Naive B cell (primary cell): ENCODE measurements around the gene RTN4RL1. TPM values are rescaled to one million over a fixed set of nuclear protein-coding genes. Genes with fewer than 3 reads are reported as not detected.

ENCODE experiments used
- ATAC-seq, 2 donors: fragments of 150-1000 bp; cut with Tn5 transposase; 2 replicates each; pipeline ENCODE4 v1.10.0; 2021; ENCODE audit warnings: low read depth in 2 of 2, mild to moderate bottlenecking in 2 of 2, moderate library complexity in 2 of 2
- DNase-seq: peaks from one replicate; pipeline ENCODE4 v3.0.0; 2022
- H3K27ac Mint-ChIP-seq, 6 donors: one replicate each; pipeline ENCODE4 v1.8.0; 2020 to 2022; ENCODE audit warnings: mild to moderate bottlenecking in 6 of 6, mixed read lengths in 6 of 6, moderate library complexity in 5 of 6, inconsistent platforms in 2 of 6
- H3K27me3 Mint-ChIP-seq, 3 donors: one replicate each; pipeline ENCODE4 v1.8.0; 2021 to 2022; ENCODE audit warnings: mixed read lengths in 3 of 3, mild to moderate bottlenecking in 1 of 3
- H3K36me3 Mint-ChIP-seq, 2 donors: one replicate each; pipeline ENCODE4 v1.8.0; 2020 to 2022; ENCODE audit warnings: mixed read lengths in 2 of 2, inconsistent platforms in 1 of 2, mild to moderate bottlenecking in 1 of 2
- H3K4me1 Mint-ChIP-seq, 3 donors: one replicate each; pipeline ENCODE4 v1.8.0; 2020 to 2022; ENCODE audit warnings: mixed read lengths in 3 of 3, inconsistent platforms in 1 of 3, mild to moderate bottlenecking in 1 of 3, moderate library complexity in 1 of 3
- H3K4me3 Mint-ChIP-seq, 8 donors: one replicate each; pipeline ENCODE4 v1.8.0; 2020 to 2022; ENCODE audit warnings: mild to moderate bottlenecking in 8 of 8, mixed read lengths in 8 of 8, moderate library complexity in 8 of 8, inconsistent platforms in 2 of 8
- H3K9me3 Mint-ChIP-seq, 7 donors: one replicate each; pipeline ENCODE4 v1.8.0; 2020 to 2022; ENCODE audit warnings: mixed read lengths in 7 of 7, mild to moderate bottlenecking in 5 of 7, inconsistent platforms in 2 of 7, moderate library complexity in 1 of 7
- polyA plus RNA-seq, 6 donors: library from polyadenylated mRNA; unstranded; fragments of 300-500 nt; fragmentation: Illumina TruSeq; gene quantifications; one replicate each; pipeline ENCODE4 v1.2.3, GENCODE V29; 2021; ENCODE audit warnings: low read depth in 6 of 6

Gene RTN4RL1
- polyA plus RNA-seq, 6 donors from 2014 or later = not detected

DNA sequence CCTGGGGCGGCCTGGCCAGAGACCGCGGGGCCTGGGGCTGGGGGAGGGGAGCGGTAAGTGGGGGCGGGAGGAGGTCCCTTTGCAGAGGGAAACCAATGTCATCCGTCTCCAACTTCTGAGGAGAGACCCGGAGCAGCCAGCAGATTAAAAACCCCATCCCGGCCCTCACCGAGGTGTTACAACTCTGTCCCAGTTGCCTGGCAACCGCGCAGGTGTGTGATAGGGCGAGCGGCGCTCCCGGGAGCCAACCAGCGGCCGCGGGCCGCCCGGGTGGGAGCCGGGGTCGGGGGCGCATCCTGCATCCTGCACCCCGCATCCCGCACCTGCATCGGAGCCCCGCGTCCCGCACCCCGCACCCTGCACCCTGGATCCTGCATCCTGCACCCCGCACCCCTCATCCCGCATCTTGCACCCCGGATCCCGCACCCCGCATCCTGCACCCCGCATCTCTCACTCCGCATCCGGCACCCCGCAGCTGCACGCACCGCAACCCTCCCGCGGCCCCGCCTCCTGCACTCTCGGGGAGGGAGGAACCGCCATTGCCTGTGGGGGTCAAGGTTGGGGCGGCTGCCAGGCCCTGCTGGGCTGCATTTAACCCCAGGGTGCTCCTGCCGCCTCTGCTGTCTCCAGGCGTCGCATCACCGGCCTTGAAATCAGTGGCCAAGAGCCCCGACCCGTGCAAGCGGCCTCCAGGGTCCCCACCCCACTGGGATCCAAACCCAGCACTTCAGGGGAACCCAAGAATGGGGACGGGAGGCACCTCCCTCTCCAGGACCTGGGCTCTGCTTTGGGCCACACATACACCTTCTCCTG lies 47.3 kb downstream of the RTN4RL1 start:
- Mint-ChIP-seq H3K27me3 (peaks cover 27 to 62% (median 36%) of the 10 kb centered on the region in 3 donors), H3K36me3 (no peaks in the 10 kb centered on the region), H3K4me3 (no peak overlapping the region), H3K9me3 (no peaks in the 10 kb centered on the region), H3K4me1 (no peaks in the 10 kb centered on the region), H3K27ac (no peak overlapping the region)
- no peak for ATAC-seq
- DNase-seq = no peak

DNA sequence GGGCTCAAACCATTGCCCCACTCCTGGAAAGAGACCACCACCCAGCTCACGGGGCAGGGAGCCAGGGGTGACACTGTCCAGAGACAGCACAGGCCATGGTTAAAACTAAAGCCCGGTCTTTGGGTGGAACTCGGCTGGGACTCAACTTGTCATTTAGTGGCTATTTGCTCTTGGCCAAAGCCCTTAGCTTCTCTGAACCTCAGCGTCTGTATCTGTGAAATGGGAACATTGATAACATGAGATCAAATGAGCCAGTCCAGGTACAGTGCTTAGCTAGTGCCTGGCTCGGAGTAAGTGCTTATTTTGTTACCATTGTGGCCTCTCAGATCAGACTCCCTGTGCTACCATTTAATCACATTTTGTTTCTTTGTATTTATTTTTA lies 48.5 kb downstream of the RTN4RL1 start:
- ATAC-seq = no peak
- Mint-ChIP-seq H3K27ac (no peak overlapping the region), H3K4me1 (peaks cover 0 to 5% (median 0%) of the 10 kb centered on the region in 3 donors)

GRCh38 chr17:1976000-1976682 lies 49.0 kb downstream of the RTN4RL1 start:
- peaks cover 33 to 60% (median 47%) of the 10 kb centered on the region in 3 donors for H3K27me3 Mint-ChIP-seq
- no peaks in the 10 kb centered on the region for H3K9me3 Mint-ChIP-seq

More for the DNA sequence above, 48.5 kb downstream of the RTN4RL1 start:
- Mint-ChIP-seq H3K27me3 (peaks cover 33 to 60% (median 44%) of the 10 kb centered on the region in 3 donors), H3K36me3 (no peaks in the 10 kb centered on the region), H3K9me3 (no peaks in the 10 kb centered on the region), H3K4me3 (no peak overlapping the region)
- DNase-seq = no peak

DNA sequence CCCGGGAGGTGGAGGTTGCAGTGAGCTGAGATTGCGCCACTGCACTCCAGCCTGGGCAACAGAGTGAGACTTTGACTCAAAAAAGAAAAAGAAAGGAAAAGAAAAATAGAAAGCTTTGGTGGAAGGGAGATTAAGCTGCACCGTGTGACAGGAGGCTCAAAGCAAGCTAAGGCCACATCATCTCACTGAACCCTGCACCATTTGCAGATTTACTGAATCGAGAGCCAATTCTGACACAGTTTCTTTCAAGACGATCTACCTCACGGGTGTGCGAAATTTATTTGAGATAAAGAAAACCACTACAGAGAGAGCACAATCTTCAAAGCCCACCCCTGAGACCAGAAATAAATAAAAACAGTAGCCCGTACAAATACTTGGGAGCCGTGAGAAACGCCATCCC lies 49.6 kb downstream of the RTN4RL1 start:
- Mint-ChIP-seq H3K4me1 (peaks cover 0 to 5% (median 0%) of the 10 kb centered on the region in 3 donors), H3K4me3 (no peak overlapping the region), H3K27ac (peak overlapping the region in 1 of 6 donors; percentile 51), H3K36me3 (peaks cover 0 to 5% of the 10 kb centered on the region in 2 donors), H3K9me3 (no peaks in the 10 kb centered on the region), H3K27me3 (peaks cover 33 to 65% (median 53%) of the 10 kb centered on the region in 3 donors)
- ATAC-seq (no peak), DNase-seq (no peak)

More at GRCh38 chr17:1976000-1976682, 49.0 kb downstream of the RTN4RL1 start:
- Mint-ChIP-seq H3K27ac (no peak overlapping the region), H3K4me1 (peaks cover 0 to 5% (median 0%) of the 10 kb centered on the region in 3 donors), H3K36me3 (peaks cover 0 to 2% of the 10 kb centered on the region in 2 donors), H3K4me3 (no peak overlapping the region)
- DNase-seq (no peak), ATAC-seq (no peak)

DNA sequence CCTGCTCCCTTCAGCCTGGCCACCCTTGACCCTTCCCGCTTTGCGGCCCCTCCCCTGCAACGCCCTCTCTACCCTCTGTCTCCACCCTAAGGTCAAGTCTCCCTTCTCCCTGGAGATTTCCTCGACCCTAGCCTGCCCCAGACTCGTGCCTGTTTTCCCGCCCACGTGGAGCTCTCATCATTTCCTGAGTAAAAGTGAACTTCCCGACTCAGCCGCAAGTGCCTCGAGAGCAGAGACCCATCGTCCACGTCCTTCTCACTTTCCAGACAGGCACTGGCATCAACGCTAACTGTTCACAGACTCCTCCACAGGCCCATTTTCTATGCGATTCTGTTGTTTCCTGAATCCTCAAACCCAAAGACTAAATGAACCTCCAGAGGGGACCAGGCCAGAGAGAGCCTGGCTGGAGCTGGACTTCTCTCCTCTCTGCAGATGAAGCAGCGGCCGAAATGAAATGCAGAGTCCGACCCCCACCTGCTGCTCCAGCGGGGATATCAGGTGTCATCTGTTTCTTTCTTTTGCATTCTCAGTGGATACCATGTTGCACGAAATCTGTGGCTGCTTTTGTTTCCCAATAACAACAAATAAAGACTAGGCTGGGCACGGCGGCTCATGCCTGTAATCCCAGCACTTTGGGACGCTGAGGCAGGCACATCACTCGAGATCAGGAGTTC lies 52.5 kb downstream of the RTN4RL1 start:
- Mint-ChIP-seq H3K4me1 (peaks cover 0 to 8% (median 0%) of the 10 kb centered on the region in 3 donors), H3K4me3 (no peak overlapping the region), H3K9me3 (peaks cover 0 to 4% (median 0%) of the 10 kb centered on the region in 7 donors), H3K36me3 (peaks cover 0 to 5% of the 10 kb centered on the region in 2 donors), H3K27ac (peak overlapping the region in 1 of 6 donors; percentile 64), H3K27me3 (peaks cover 35 to 80% (median 73%) of the 10 kb centered on the region in 3 donors)
- ATAC-seq = no peak
- DNase-seq = no peak

DNA sequence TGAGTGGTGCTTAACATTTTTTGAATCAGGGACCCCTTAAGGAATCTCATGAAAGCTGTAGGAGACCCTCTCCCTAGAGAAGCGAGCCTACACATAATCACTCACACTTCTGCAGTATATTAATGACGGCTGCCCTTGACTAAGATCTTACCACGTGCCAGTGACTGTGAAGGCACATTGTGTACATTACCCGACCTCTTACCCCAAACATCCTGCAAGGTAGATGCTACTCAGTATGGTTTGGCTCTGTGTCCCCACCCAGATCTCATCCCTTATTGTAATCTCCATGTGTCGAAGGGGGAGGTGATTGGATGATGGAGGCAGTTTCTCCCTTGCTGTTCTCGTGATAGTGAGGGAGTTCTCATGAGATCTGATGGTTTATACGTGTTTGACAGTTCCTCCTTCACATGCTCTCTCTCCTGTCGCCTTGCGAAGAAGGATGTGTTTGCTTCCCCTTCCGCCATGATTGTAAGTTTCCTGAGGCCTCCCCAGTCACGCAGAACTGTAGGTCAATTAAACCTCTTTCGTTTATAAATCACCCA lies 54.2 kb downstream of the RTN4RL1 start:
- Mint-ChIP-seq H3K4me3 (no peak overlapping the region), H3K27ac (no peak overlapping the region), H3K4me1 (peaks cover 0 to 8% (median 0%) of the 10 kb centered on the region in 3 donors), H3K36me3 (peaks cover 0 to 5% of the 10 kb centered on the region in 2 donors), H3K9me3 (peaks cover 0 to 4% (median 0%) of the 10 kb centered on the region in 7 donors), H3K27me3 (peaks cover 27 to 77% (median 74%) of the 10 kb centered on the region in 3 donors)
- DNase-seq = no peak
- no peak for ATAC-seq

DNA sequence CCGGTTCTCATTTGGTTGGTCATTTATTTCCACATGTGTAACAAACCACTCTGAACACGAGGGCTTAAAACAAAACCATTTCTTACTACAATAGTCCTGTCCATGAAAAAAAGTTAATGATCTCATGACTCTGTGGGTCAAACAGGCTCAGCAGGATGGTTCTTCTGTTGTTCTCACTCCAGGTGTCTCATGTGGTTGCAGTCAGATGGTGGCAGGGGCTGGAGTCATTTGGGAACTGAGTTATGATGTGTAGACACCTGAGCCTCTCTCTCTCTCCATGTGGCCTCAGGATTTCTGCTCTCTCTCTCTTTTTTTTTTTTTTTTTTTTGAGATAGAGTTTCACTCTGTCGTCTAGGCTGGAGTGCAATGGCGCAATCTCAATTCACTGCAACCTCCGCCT lies 55.4 kb downstream of the RTN4RL1 start:
- peaks cover 0 to 4% (median 0%) of the 10 kb centered on the region in 7 donors for H3K9me3 Mint-ChIP-seq
- H3K4me1 Mint-ChIP-seq = peaks cover 0 to 8% (median 0%) of the 10 kb centered on the region in 3 donors
- ATAC-seq (no peak), DNase-seq (no peak)
- H3K27me3 Mint-ChIP-seq = peaks cover 22 to 65% (median 62%) of the 10 kb centered on the region in 3 donors
- no peak overlapping the region for H3K4me3 Mint-ChIP-seq
- H3K36me3 Mint-ChIP-seq = peaks cover 0 to 5% of the 10 kb centered on the region in 2 donors
- no peak overlapping the region for H3K27ac Mint-ChIP-seq

GRCh38 chr17:1967213-1967612 lies 57.9 kb downstream of the RTN4RL1 start:
- Mint-ChIP-seq H3K9me3 (peaks cover 0 to 4% (median 0%) of the 10 kb centered on the region in 7 donors), H3K4me1 (peaks cover 0 to 3% (median 0%) of the 10 kb centered on the region in 3 donors), H3K27me3 (peaks cover 10 to 49% (median 43%) of the 10 kb centered on the region in 3 donors), H3K27ac (no peak overlapping the region), H3K36me3 (peaks cover 0 to 5% of the 10 kb centered on the region in 2 donors), H3K4me3 (no peak overlapping the region)
- ATAC-seq (no peak), DNase-seq (no peak)

DNA sequence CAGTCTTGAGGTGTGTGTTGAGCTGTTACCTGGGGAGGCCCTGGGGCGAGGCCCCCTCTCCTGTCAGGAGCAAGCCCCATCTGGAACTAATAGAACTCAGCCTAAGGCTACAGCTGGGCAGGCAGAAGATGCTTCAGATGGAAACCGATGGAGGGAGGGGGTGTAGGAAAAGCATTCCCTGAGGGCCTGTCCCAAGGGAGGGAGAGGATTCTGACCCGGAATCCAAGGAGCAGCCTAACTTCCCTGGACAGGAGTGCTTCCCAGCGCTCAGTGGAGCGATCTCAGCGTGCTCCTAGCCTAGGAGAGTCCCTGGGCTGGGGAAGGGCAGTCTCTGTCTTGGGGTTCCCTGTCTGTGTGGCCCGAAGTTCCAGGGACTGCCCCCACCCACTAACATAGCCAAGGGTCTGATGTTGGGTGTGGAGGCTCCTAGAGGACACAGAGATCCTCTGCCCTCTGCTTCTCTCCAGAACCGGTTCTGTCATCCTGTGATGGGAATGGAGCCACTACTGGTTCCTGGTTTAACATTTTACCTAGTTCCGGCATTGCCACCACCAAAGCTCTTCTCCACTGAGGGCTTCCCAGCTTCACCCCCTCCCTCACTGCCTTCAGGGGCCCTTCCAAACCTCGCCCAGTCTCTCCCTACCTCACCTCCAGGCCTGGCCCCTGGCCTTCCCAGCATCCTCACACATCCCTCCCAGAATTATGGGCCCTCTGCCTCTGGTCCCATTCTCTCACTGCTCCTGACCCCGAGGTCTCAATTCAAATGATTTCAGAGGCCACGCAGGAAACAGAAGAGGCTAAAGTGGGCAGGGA lies 58.7 kb downstream of the RTN4RL1 start:
- H3K36me3 Mint-ChIP-seq = peaks cover 0 to 5% of the 10 kb centered on the region in 2 donors
- peaks cover 0 to 3% (median 0%) of the 10 kb centered on the region in 3 donors for H3K4me1 Mint-ChIP-seq
- DNase-seq (no peak), ATAC-seq (no peak)
- H3K4me3 Mint-ChIP-seq = no peak overlapping the region
- peaks cover 0 to 4% (median 0%) of the 10 kb centered on the region in 7 donors for H3K9me3 Mint-ChIP-seq
- no peak overlapping the region for H3K27ac Mint-ChIP-seq
- H3K27me3 Mint-ChIP-seq = peaks cover 10 to 47% (median 41%) of the 10 kb centered on the region in 3 donors

- Mint-ChIP-seq H3K27me3 (peaks cover 14 to 44% (median 34%) of the 10 kb centered on the region in 3 donors), H3K36me3 (no peaks in the 10 kb centered on the region), H3K4me1 (peaks cover 0 to 3% (median 0%) of the 10 kb centered on the region in 3 donors), H3K4me3 (no peak overlapping the region), H3K9me3 (peaks cover 0 to 4% (median 0%) of the 10 kb centered on the region in 7 donors), H3K27ac (no peak overlapping the region)
- ATAC-seq = no peak
- DNase-seq = no peak
These were observed 59.4 kb downstream of the RTN4RL1 start for GRCh38 chr17:1965556-1966273.

GRCh38 chr17:1963250-1963649 lies 61.9 kb downstream of the RTN4RL1 start:
- H3K36me3 Mint-ChIP-seq = no peaks in the 10 kb centered on the region
- no peak overlapping the region for H3K27ac Mint-ChIP-seq
- H3K9me3 Mint-ChIP-seq = no peaks in the 10 kb centered on the region
- ATAC-seq (no peak), DNase-seq (no peak)
- H3K4me1 Mint-ChIP-seq = peaks cover 0 to 3% (median 0%) of the 10 kb centered on the region in 3 donors
- H3K27me3 Mint-ChIP-seq = peaks cover 11 to 36% (median 14%) of the 10 kb centered on the region in 3 donors
- H3K4me3 Mint-ChIP-seq = no peak overlapping the region

- no peak overlapping the region for H3K27ac Mint-ChIP-seq
- no peak overlapping the region for H3K4me3 Mint-ChIP-seq
- H3K27me3 Mint-ChIP-seq = peaks cover 0 to 18% (median 10%) of the 10 kb centered on the region in 3 donors
- no peak for ATAC-seq
- H3K4me1 Mint-ChIP-seq = no peaks in the 10 kb centered on the region
- no peaks in the 10 kb centered on the region for H3K9me3 Mint-ChIP-seq
- DNase-seq = no peak
- H3K36me3 Mint-ChIP-seq = no peaks in the 10 kb centered on the region
These were observed 63.9 kb downstream of the RTN4RL1 start for GRCh38 chr17:1961189-1961588.
